SK-N-DZ (cell line): ENCODE data around the gene PRTG. TPM values are rescaled to one million over a fixed set of nuclear protein-coding genes. Genes with fewer than 3 reads are reported as not detected.
"Not testable (repeated sequence)": the region's sequence is repeated elsewhere in the genome, so short reads cannot be mapped to it uniquely, and the experiment has no call there.

Source experiments
- DNase-seq: peaks from one replicate; pipeline ENCODE4 v3.0.0-alpha.2; 2015; ENCODE audit warnings: low spot score
- polyA plus RNA-seq, 2 experiments: library from polyadenylated mRNA; depleted of rRNA; stranded (reverse); fragments of >200 nt; gene quantifications; 2 replicates each; pipeline ENCODE4 v1.2.3, GENCODE V29; 2014

PRTG gene, protein sequence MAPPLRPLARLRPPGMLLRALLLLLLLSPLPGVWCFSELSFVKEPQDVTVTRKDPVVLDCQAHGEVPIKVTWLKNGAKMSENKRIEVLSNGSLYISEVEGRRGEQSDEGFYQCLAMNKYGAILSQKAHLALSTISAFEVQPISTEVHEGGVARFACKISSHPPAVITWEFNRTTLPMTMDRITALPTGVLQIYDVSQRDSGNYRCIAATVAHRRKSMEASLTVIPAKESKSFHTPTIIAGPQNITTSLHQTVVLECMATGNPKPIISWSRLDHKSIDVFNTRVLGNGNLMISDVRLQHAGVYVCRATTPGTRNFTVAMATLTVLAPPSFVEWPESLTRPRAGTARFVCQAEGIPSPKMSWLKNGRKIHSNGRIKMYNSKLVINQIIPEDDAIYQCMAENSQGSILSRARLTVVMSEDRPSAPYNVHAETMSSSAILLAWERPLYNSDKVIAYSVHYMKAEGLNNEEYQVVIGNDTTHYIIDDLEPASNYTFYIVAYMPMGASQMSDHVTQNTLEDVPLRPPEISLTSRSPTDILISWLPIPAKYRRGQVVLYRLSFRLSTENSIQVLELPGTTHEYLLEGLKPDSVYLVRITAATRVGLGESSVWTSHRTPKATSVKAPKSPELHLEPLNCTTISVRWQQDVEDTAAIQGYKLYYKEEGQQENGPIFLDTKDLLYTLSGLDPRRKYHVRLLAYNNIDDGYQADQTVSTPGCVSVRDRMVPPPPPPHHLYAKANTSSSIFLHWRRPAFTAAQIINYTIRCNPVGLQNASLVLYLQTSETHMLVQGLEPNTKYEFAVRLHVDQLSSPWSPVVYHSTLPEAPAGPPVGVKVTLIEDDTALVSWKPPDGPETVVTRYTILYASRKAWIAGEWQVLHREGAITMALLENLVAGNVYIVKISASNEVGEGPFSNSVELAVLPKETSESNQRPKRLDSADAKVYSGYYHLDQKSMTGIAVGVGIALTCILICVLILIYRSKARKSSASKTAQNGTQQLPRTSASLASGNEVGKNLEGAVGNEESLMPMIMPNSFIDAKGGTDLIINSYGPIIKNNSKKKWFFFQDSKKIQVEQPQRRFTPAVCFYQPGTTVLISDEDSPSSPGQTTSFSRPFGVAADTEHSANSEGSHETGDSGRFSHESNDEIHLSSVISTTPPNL
- polyA plus RNA-seq (2014; cell fraction: cytosol; rRNA removed): 9.3 and 10.4 TPM in 2 replicates
- 14.8 and 21.1 TPM in 2 replicates for polyA plus RNA-seq (2014; cell fraction: nucleus; rRNA removed)

- DNase-seq: peak; percentile 82
Observed at GRCh38 chr15:55742927-55743728, at the start of gene PRTG. PRTG (minus strand) TSS chr15:55743152; CDS start chr15:55742931, 221 bp downstream.

DNA sequence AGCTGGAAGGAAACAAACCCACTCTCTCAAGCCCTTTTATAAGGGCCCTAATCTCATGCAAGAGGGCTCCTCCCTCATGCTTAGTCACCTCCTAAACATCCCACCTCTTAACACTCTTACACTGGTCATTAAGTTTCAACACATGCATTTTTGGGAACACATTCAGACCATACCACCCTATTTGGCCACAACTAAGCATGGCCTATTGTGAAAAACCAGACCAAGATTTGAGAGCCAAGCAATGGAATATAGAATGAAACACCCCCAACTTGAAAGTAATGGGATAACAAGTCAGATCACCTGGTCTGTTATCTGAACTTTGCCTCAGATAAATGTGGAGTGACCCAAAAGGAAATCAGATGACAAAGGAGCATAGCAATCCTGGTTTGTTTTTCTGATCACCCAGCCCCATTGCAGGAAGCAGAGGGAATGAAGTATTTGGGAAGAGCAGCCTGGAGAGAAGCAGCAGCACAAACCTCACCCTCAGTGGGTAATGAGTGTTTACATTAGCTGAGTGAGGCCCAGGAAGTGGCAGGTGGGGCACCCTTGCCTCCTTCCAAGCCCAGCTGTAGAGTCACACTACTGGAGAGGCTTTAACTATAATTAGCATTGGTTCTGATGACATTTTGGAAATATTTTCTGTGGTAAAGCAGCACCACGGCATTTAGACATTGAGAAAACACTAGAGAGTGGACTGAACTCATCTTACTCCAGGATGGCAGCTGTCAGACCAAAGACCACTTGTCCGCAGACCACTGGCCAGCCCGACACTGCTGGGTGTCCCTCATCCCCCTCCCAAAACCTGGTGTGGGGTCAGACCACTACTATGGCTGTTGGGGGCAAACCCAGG, 48.8 kb upstream of the PRTG start:
- DNase-seq: no peak

GRCh38 chr15:55789066-55789660, 46.2 kb upstream of the PRTG start:
- DNase-seq: no peak

DNA sequence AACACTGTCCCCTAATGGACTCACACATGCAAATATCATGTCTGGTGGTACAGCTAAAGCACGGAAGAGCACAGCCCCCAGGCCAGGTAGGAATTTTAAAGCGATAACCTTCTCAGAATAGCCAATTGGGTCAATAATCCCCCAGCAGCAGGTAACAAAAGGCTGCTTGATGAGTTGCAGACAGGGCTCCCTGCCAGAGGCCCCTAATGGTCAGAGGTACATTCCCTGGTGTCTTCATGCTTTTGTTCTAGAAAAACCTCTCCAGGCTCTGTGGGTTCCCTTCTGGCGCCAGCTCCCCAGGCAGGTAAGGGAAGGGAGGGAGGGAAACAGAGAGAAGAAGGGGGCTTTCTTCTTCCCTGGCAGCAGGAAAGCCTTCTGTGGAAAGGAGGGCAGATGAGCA, 43.4 kb upstream of the PRTG start:
- no peak for DNase-seq

DNA sequence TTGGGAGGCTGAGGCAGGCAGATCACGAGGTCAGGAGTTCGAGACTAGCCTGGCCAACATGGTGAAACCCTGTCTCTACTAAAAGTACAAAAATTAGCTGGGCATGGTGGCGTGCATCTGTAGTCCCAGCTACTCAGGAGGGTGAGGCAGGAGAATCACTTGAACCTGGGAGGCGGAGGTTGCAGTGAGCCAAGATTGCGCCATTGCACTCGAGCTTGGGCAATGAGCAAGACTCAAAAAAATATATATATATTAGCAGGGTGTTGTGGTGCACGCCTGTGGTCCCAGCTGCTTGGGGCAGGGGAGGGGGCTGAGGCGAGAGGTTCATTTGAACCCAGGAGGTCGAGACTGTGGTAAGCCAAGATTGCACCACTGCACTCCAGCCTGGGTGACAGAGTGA, 42.6 kb upstream of the PRTG start:
- DNase-seq: not testable (repeated sequence)

GRCh38 chr15:55784286-55784685, 41.3 kb upstream of the PRTG start:
- DNase-seq: no peak

GRCh38 chr15:55782901-55783300, 39.9 kb upstream of the PRTG start:
- peak; percentile 28 for DNase-seq

DNA sequence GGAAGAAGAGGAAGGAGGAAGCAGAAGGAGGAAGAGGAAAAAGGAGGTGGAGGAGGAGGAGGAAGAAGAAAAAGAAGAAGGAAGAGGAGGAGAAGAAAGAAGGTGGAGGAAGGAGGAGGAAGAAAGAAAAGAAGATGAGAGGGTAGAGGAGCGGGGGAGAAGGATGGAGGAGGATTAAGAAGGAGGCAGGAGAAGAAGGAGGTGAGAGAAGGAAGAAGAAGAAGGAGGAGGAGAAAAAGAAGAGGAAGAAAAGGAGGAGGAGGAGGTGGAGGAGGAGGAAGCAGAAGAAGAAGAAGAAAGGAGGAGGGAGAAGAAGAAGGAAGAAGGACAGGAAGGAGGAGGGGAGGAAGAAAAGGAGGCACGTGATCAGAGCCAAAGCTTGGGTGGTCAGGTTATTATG, 37.3 kb upstream of the PRTG start:
- no peak for DNase-seq

DNA sequence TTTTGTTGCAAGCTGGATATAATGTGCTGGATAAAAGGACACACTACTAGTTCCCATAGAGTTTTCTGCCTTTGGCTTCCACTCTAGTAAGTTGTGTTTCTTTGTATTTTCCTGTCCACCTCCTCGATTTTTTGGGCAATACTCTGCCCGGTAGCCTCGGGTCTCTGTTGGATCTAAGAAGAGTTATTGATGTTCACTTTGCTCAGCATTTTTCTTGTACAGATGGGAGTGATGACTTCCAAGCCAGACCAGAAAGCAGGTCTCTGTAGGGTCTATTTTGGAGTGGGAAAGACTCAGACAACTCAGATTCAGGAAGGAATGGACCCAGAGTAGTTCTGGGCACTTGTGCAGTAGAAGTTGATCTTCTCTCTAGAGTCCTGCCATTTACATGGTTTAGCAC, 36.0 kb upstream of the PRTG start:
- DNase-seq: no peak

GRCh38 chr15:55775316-55775715, 32.4 kb upstream of the PRTG start:
- DNase-seq: no peak

- DNase-seq: peak; percentile 54
Observed at GRCh38 chr15:55774113-55774970, 31.4 kb upstream of the PRTG start.

DNA sequence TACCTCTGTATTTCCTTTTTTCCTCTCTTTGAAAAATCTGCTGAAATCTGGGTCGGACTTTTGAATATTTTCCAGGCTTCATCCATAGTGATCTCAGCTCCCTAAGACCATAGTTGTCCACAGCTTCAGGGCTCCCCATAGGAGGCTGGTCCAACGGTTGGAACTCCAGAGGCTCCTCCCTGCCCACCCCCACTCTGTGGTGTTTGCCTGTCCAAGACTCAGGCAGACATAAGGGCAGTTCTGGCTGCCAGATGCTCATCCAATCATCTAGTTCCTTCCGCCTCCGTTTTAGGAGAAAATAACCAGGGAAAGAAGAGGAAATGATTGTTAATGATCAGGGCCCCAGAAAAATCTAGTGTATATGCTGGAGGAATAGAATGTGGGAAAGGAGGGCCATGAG, 27.9 kb upstream of the PRTG start:
- peak; percentile 25 for DNase-seq

DNA sequence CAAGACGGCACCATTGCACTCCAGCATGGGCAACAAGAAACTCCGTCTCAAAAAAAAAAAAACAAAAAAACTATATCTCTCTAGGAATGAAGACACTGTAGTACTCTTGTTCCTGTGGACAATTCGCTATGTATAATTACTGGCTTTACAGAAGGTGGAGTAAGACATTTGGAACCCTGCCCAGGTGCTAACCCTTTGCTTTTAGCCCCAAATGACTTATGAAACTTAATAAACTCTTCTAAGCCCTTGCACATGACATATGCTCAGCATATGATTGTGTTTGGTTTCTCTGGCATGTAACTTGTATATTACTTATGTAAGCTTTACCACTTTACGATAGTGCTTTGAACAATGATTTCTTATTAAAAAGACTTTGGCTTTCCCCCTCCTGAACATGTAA, 27.3 kb upstream of the PRTG start:
- no peak for DNase-seq

DNA sequence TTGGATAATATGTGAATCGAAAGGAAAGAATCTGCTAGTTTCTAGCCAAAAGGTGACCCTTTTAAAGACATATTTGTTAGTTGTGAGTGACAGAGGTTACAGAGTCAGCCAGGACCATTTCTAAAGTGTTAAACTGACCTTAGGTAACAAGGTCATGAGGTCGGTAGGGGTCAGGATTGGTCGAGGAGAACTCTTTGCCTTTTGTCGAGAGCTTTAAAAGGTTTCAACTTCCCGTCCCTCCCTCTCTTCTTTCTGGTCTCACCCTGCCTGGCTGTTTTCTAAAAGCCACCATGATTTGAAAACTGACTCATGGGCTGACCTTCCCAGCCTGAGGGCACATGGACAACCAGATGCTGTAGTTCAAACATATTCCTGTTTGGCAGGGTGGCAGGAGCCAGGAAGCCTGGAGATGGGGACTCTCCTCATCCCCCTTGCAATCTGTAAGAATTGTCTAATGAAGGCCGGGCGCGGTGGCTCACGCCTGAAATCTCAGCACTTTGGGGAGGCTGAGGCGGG, 25.8 kb upstream of the PRTG start:
- no peak for DNase-seq

DNA sequence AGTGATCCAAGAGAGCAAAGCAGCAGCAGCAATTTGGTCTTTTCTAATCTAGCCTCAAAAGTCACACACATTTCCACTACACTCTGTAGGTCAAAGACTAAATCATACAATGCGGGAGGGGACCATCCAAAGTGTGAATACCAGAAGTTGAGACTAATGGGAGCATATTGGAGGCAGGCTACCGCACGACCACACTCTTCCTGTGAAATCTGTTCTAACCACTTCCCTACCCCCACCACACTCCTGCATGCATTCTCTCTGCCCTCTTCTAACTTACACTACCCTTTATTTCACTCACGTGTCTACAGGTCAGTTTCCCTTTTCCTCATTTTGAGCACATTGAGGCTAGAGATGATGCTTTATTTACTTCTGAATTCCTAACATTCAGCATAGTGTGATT, 23.7 kb upstream of the PRTG start:
- DNase-seq: no peak

DNA sequence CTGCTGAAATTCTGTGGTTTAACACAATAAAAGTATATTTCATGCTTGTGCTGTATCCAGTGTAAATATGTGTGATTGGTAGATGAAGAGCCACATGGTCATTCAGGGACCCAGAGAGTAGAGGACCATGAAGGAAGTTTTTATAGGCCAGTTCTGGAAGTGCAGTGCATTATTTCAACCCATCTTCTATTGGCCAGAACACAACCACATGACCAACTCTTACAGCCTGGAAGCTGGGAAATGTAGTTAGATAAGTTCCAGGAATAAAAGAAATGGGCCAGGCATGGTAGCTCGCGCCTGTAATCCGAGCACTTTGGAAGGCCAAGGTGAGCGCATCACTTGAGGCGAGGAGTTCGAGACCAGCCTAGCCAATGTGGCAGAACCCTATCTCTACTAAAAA, 21.4 kb upstream of the PRTG start:
- peak; percentile 15 for DNase-seq

- peak; percentile 19 for DNase-seq
Observed at GRCh38 chr15:55758580-55758986, 15.6 kb upstream of the PRTG start.

DNA sequence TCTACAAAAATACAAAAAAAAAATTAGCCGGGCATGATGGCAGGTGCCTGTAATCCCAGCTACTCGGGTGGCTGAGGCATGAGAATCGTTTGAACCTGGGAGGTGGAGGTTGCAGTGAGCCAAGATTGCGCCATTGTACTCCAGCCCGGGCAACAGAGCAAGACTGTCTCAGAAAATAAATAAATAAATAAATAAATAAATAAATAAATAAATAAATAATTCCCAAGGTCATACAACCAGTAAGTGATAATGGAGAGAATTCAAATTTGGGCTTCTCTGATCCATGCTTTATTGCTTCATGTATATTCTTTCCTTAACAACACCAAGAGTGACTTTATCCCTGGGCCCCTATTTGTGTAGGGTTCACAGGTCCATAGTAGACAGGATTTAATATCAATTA, 10.5 kb upstream of the PRTG start:
- not testable (repeated sequence) for DNase-seq

GRCh38 chr15:55750706-55751105, 7.8 kb upstream of the PRTG start:
- no peak for DNase-seq
